SK-N-SH treated with all-trans-retinoic acid at 6 μM for 48 hours (cell line): Measurements from ENCODE around the gene PPM1G.

ENCODE experiments used
- ATAC-seq: fragments of 200-7000 bp; cut with Tn5 transposase; 3 replicates; pipeline ENCODE4 v1.9.1; 2020; ENCODE audit warnings: mild to moderate bottlenecking, moderate library complexity
- ARNTL ChIP-seq: fragments of 450-650 bp; formaldehyde crosslinking; IDR thresholded peaks from 2 replicates; pipeline ENCODE4 v1.5.0; 2020; ENCODE audit warnings: low read depth, mild to moderate bottlenecking, moderate library complexity, borderline replicate concordance
- BACH2 ChIP-seq: fragments of 250-450 bp; sonication (Bioruptor Pico); IDR thresholded peaks from 2 replicates; pipeline ENCODE4 v1.9.0; 2021; ENCODE audit warnings: mild to moderate bottlenecking, borderline replicate concordance
- CREB5 ChIP-seq: fragments of 250-450 bp; sonication (Bioruptor Pico); IDR thresholded peaks from 2 replicates; pipeline ENCODE4 v1.5.1; 2020; ENCODE audit warnings: low read depth, mild to moderate bottlenecking, moderate library complexity
- CSDC2 ChIP-seq: fragments of 250-450 bp; sonication (Bioruptor Pico); IDR thresholded peaks from 2 replicates; pipeline ENCODE4 v1.5.0; 2020; ENCODE audit warnings: mild to moderate bottlenecking, moderate library complexity
- CSRNP3 ChIP-seq: fragments of 250-450 bp; sonication (Bioruptor Pico); IDR thresholded peaks from 2 replicates; pipeline ENCODE4 v1.5.1; 2021; ENCODE audit warnings: mild to moderate bottlenecking, moderate library complexity
- ESRRG ChIP-seq: fragments of 250-450 bp; sonication (Bioruptor Pico); IDR thresholded peaks from 2 replicates; pipeline ENCODE4 v1.6.1; 2021; ENCODE audit warnings: mild to moderate bottlenecking
- ISL1 ChIP-seq: fragments of 250-450 bp; sonication (Bioruptor Pico); IDR thresholded peaks from 2 replicates; pipeline ENCODE4 v2.1.2; 2022; ENCODE audit warnings: mild to moderate bottlenecking, moderate library complexity
- OSR1 ChIP-seq: fragments of 250-450 bp; sonication (Bioruptor Pico); IDR thresholded peaks from 2 replicates; pipeline ENCODE4 v1.8.0; 2022; ENCODE audit warnings: moderate library complexity, mild to moderate bottlenecking, inconsistent platforms
- PATZ1 ChIP-seq: fragments of 250-450 bp; sonication (Bioruptor Pico); IDR thresholded peaks from 2 replicates; pipeline ENCODE4 v1.8.0; 2020; ENCODE audit warnings: mild to moderate bottlenecking, moderate library complexity, borderline replicate concordance
- PPARA ChIP-seq: fragments of 250-450 bp; sonication (Bioruptor Pico); IDR thresholded peaks from 2 replicates; pipeline ENCODE4 v1.5.0; 2020; ENCODE audit warnings: mild to moderate bottlenecking, borderline replicate concordance
- RARB ChIP-seq: fragments of 250-450 bp; sonication (Bioruptor Pico); IDR thresholded peaks from 2 replicates; pipeline ENCODE4 v1.8.0; 2021; ENCODE audit warnings: mild to moderate bottlenecking, moderate library complexity
- SNAI2 ChIP-seq: fragments of 250-450 bp; sonication (Bioruptor Pico); IDR thresholded peaks from 2 replicates; pipeline ENCODE4 v1.5.0; 2020; ENCODE audit warnings: mild to moderate bottlenecking, moderate library complexity
- TSHZ2 ChIP-seq: fragments of 250-450 bp; sonication (Bioruptor Pico); IDR thresholded peaks from 2 replicates; pipeline ENCODE4 v1.5.0; 2020; ENCODE audit warnings: mild to moderate bottlenecking, moderate library complexity
- ZC3H10 ChIP-seq: fragments of 250-450 bp; sonication (Bioruptor Pico); IDR thresholded peaks from 2 replicates; pipeline ENCODE4 v1.5.1; 2021; ENCODE audit warnings: mild to moderate bottlenecking, moderate library complexity
- ZFP30 ChIP-seq: fragments of 450-650 bp; formaldehyde crosslinking; IDR thresholded peaks from 2 replicates; pipeline ENCODE4 v1.5.0; 2022; ENCODE audit warnings: mild to moderate bottlenecking, moderate library complexity
- ZNF565 ChIP-seq: fragments of 450-650 bp; formaldehyde crosslinking; conservative IDR thresholded peaks from 2 replicates; pipeline ENCODE4 v1.5.0; 2020; ENCODE audit warnings: low read depth, mild to moderate bottlenecking, moderate library complexity
- ZNF70 ChIP-seq: fragments of 450-650 bp; formaldehyde crosslinking; IDR thresholded peaks from 2 replicates; pipeline ENCODE4 v1.5.0; 2020; ENCODE audit warnings: mild to moderate bottlenecking, moderate library complexity

The PPM1G gene

GRCh38 chr2:27370026-27370815 is 39.2 kb downstream of the PPM1G start, which contains the start of the genes EIF2B4 and SNX17 (continued):
- no peak for TF ChIP-seq CSRNP3 (CRISPR knock-in tag)
- no peak for TF ChIP-seq CSDC2 (CRISPR knock-in tag)
- no peak for TF ChIP-seq BACH2
- TF ChIP-seq OSR1 (CRISPR knock-in tag) = no peak
- no peak for TF ChIP-seq ISL1 (CRISPR knock-in tag)
- no peak for TF ChIP-seq ARNTL (CRISPR knock-in tag)
- TF ChIP-seq SNAI2 (CRISPR knock-in tag) = no peak
- TF ChIP-seq ZNF565 = no peak; the same call in 1 of the 2 replicates
- no peak for TF ChIP-seq ZC3H10
- peak; percentile 55; the same call in 1 of the 2 replicates for TF ChIP-seq TSHZ2
- TF ChIP-seq PPARA (CRISPR knock-in tag) = no peak

- TF ChIP-seq ZNF565 (no peak), ARNTL (CRISPR knock-in tag) (no peak), ISL1 (CRISPR knock-in tag) (no peak), SNAI2 (CRISPR knock-in tag) (no peak), ESRRG (CRISPR knock-in tag) (no peak), CSDC2 (CRISPR knock-in tag) (no peak), ZNF70 (no peak), ZFP30 (CRISPR knock-in tag) (no peak), RARB (CRISPR knock-in tag) (no peak), ZC3H10 (no peak), TSHZ2 (no peak), OSR1 (CRISPR knock-in tag) (no peak), CREB5 (CRISPR knock-in tag) (no peak)
- TF ChIP-seq, all 23 proteins: peak for 0
- peak; percentile 68 for ATAC-seq
Measured at GRCh38 chr2:27369471-27370025, 39.8 kb downstream of the PPM1G start.

- no peak for ATAC-seq
- no peak for TF ChIP-seq ARNTL (CRISPR knock-in tag)
- TF ChIP-seq CSRNP3 (CRISPR knock-in tag) = no peak
- TF ChIP-seq PATZ1 (CRISPR knock-in tag) = no peak
- no peak for TF ChIP-seq ESRRG (CRISPR knock-in tag)
- TF ChIP-seq ZNF565 = no peak
Measured at GRCh38 chr2:27363933-27364332, 45.5 kb downstream of the PPM1G start.
